Activated CD4-positive, alpha-beta T cell treated with anti-CD3 and anti-CD28 coated beads, Interleukin-2, amount 50 U/mL, for 16 hours (primary cell): ENCODE data around the gene ADAMTS12.

Source experiments
- DNase-seq: peaks from one replicate; pipeline ENCODE4 v3.0.0-alpha.2; 2020

ADAMTS12 gene

DNA sequence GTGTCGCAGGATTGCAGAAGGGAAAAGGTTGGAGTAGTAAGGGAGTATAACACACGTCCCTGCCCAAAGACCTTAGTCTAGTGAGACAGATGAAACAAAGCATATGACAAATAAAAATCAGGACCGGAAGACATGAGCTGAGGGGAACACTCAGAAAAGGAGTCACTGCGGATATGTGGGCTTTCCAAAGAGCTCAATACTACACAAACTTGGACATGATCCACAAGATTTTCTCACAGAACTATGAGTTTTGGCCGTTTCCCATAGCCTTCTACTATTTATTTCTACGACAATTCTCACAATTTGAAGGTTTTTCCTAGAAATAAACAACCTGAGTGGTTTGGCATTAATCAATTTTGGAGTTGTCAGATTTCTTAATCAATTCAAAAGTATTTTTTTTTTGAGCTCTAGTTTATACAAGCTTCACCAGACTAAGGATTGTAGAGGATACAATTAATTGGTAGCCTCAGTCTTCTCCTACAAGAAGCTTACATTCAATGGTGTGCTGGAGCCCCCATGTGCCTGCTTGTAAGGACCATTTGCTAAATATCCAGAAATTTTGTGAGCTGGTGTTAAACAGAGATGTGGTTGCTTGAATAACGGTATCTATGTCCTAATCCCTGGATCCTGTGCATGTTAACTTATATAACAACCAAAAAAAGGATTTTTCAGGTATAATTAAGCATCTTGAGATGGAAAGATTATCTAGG, 91.4 kb downstream of the ADAMTS12 start:
- DNase-seq = no peak

DNA sequence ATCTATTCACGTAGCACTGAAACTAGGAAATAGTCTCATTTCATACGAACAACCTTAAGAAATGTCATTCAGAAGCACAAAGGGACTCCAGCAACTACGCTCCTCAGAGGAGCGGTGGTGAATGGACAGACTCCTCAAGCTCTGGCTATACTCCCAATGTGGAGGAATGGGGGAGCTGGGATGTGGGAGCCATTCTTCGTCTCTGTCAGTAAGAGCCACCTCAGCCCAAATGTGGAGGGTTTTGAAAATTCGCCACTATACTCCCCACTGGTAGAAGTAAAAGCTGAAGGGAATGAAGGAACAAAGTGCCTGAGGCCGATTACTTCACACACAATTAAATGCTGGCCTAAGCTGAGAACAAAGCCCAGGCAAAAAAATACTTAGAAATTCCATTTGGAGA, 96.3 kb downstream of the ADAMTS12 start:
- no peak for DNase-seq

DNA sequence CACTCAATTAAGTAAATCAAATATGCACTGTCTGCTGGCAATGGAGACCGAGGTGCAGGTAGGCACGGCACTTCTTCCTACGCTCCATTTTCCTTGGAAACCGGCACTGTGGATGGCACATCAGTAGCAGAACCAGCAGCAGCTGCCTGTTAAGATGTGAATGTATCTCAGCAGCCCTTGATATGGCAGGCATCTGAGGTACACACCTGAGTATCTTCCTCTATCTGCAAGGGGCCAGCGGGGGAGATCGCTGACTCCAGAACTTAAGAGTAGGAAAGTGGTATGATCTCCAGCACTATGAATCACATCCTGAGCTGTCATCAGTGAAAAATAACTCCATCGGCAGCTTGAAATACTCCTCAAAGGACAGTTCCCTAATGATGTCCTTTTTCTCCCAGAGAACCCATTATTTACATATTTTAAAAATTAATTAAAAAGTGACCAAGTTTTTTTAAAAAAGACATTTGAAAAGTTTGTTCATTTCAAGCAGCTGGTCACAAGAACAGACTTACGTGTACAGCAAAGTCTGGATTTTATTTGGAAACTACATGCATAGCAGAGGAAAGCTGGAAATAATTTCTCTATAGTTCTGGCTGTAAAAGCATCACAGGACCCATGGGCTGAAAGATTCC, 97.1 kb downstream of the ADAMTS12 start:
- no peak for DNase-seq

DNA sequence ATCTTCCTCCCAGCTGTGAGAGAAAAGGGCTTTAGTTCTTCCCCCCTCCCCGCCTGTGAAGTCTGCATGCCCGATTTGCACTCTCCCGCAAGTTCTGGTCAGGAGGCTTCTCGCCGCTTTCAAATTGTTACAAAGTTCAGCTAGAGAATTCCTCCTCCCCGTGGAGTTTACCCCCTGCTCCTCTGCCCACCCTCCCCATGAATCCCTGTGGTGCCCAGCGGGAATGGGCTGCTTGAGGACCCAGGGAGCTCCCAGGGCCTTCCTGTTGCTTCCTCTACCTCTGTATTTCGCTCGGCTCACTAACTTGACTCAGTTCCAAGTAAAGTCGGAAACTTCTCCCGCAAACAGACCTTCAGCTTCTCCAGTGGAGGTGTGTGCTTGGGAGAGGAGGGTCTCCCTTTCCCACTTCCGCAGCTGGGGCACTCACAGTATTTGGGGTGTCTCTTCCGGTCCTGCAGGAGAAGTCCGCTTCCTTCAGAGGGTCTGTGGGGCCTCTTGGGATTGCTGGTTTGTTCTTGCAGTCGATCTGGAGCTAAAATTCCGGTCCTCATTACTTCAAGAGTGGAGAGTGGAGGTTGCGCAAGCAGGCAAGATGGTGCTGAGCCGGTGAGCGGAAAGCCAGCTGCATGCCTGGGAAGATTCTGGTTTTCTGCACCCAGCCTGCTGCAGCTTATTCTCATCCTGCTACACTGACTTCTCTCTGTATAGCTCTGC, 97.8 kb downstream of the ADAMTS12 start:
- DNase-seq = no peak

DNA sequence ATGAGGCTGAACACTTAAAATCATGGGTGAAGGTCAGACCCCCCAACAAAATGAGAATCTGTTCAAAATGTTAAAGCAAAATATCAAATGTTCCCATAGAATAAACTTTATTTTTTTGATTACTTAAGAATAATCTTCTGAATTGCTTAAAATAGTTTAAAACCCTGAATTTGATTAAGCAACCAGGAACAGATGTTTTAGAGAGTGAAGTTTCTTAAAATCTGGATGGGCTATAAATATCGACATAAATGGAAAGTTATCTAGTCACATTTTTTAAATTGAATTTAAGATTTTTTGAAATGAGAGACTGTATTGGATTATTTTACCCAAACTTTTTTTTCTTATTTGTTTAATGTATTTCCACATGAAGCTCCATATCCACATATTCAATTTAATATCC, 98.5 kb downstream of the ADAMTS12 start:
- DNase-seq = no peak

DNA sequence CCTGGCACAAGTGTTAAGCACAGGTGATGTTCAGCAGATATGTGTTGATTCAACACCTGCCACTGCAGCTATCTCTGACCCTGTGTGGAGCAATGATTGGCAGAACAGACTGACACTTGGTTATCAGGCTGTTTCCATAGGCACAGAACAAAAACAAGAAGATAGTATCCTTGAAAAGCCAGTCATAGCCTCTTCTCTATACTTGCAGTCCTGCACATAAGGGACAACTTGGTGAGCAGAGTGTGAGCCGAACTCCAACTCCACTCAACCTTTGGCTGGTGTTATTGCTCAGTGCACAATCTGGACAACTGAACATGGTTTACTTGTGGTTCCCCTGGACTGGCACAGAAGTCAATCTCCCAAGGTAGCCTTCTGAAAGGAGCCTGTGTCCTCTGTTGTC, 99.2 kb downstream of the ADAMTS12 start:
- no peak for DNase-seq

DNA sequence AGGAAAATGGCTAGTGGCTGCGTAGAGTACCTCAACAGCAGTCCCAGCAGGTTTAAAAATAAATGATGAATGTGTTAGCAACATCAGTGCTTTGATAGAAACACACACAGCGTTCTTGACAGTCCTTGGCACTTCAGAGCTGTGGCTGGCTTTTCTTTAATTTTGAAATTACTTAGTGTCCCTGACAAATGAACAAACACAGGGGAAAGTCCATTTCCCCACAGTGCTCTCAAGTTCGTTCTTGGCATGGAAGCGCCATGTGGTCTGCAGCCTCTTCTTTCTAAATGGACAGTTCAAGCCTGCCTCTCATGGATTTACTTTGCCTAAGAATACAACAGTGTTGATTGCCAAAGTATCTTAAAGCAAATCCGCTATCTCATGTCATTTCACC, 102.2 kb downstream of the ADAMTS12 start:
- DNase-seq = no peak

DNA sequence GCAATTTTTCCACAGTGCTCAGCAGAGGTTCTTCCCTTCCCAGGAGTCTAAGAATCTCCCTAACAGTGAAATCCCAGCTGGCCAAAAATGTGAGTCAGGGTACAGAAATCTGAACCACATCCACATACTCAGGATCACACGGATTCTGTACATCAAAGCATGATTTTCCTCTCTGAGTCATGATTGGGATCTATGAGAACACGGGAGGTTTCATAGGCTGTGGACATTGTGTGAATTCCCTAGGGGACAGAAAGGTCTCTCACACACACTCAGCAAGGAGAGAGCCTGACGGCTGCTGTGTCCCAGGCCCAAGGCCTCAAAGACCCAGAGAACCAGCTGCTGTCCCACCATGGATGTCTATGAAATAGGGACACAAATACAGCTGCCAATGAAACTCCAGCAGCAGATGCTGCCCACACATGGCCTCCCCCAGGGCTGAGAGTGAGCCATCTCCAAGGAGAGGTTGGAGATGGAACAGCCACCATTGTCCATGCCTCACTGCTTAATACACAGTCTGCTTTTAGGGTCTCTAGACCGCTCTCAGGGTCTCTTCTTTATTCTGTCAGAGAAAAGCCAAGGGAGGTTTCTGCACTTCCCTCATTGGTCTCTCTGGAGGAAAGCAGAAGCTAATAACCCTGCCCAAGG, 102.7 kb downstream of the ADAMTS12 start:
- DNase-seq = no peak

DNA sequence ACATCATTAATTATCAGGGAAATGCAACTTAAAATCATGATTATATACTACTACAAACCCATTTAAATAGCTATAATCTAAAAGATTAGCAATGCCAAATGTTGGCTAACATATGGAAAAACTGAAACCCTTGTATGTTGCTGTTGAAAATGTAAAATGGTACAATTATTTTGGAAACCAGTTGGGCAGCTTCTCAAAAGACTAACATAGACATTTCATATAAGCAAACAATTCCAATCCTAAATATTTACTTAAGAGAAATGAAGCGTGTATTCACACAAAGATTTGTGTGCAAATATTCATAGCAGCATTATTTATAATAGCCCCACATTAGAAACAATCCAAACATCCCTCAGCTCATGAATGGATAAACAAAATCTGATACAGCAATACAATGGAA, 106.2 kb downstream of the ADAMTS12 start:
- no peak for DNase-seq

DNA sequence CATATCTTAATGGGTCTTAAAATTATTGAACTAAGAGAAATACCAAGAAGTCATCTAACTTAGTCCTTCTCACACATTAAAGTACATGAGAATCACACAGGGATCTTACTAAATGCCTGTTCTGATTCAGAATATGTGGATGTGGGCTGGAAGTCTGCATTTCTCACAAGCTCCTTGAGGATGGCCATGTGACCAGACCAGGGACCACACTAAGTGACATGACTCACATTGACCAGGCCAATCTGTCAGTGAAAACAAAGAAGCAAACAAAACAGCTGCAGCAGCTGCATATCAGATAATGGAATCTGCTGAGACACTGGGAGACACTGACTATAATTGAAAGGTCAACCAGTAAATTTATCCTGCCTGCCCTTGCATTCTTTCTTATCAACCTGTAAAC, 110.5 kb downstream of the ADAMTS12 start:
- no peak for DNase-seq

DNA sequence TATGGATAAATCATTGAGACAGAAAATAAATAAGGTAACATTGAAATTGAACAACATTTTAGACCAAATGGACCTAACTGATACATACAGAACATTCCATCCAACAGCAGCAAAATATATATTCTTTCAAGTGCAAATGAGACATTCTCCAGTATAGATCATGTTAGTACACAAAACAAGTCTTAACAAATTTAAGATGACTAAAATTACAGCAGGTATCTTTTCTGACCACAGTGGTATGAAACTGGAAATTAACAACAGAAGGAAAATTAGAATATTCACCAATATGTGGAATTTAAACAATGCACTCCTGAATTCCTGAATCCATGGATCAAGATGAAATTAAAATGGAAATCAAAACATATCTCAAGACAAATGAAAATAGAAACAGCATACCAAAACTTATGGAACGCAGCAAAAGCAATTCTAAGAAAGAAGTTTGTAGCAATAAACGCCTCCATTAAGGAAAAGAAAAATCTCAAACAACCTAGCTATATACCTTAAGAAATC, 115.6 kb downstream of the ADAMTS12 start:
- no peak for DNase-seq

DNA sequence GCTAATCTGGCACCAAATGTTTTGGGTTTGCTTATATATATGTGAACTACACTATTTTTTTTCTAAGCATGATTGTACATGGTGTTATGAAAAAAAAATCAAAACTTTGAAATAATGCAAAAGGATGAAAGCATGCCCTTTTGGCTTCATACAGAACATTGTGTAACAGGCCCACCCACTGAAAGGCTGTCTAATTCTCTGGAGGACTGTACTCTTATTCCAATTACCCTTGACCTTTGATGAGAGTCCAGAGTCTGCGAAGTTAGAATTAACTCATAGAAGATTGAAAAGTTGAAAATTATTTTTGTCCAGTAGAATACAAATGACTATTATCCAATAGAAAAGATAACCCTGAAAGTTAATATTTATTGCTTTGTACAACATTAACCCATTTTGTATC, 117.4 kb downstream of the ADAMTS12 start:
- no peak for DNase-seq

DNA sequence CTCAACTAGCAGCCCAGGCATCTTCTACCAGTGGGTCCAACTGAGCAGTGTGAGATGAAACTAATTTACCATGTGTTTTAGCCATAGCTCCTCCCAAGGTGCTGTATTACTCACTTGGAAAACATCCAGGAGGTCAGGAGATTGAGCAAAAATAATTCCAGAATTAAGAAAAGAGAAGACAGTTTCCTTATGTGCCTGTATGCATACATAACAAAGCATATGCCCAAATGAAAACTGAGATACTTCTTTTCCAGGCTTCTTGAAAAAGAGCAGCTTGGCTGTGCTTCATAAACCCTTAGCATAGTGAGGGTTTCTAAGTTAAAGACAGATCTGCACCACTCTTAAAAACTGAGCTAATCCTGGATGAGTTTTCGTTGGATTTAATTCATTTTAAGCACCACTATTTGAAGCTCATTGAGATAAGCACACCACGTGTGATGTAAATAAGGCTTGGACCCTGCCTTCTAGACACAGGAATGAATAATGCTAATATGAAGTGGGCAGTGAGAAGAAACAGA, 119.4 kb downstream of the ADAMTS12 start:
- no peak for DNase-seq

DNA sequence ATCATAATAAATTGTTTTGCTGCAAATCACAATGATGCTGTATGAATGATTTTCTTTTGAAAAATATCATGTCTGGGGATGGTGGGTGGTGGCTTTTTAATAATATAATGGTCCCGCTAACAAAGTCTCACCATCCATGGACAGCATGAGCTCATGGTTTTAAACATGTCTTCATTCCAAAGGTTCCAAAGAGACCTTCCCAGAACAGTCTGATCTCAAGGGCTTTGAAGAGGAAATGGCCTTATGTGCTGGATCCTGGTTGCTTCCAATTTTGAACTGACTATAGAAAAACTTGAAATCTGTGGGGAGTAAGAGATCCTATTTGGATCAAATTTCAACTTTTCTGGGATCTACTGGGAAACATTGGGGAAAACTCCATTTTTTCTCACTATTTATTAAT, 121.8 kb downstream of the ADAMTS12 start:
- no peak for DNase-seq

DNA sequence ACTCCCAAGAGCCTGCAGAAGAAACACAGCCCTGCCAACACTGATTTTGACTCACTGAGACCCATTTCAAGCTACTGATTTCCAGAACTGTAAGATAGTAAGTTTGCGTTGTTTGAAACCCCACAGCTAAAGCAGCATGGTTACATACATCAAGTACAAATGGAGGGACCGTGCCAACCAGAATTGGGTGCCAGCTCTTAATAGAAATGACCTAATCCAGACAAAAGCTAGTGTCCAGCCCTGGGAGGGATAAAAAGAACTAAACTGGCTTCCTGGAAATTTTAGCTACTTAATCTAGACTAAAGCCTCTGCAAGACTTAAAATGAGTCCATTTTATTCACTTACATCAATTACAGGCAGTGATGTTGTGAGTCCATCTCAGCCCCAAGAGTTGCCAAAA, 122.6 kb downstream of the ADAMTS12 start:
- no peak for DNase-seq

DNA sequence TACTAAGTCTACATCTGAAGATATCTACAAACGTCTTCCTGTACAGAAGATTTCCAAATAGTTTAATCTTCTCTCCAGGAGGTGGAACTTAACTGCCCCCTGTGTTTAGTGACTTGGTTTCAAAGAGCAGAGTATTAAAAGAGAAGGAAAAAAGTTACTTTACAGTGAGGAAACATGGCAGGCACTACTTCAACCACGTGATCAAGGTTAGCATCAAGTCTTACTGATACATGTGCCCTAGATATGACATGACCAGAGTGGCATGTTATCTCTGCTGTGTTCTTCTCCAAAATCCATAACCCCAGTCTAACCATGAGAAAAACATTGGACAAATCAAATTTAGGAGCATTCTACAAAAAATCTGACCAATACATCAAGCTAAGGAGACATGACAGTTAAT, 125.8 kb downstream of the ADAMTS12 start:
- no peak for DNase-seq

DNA sequence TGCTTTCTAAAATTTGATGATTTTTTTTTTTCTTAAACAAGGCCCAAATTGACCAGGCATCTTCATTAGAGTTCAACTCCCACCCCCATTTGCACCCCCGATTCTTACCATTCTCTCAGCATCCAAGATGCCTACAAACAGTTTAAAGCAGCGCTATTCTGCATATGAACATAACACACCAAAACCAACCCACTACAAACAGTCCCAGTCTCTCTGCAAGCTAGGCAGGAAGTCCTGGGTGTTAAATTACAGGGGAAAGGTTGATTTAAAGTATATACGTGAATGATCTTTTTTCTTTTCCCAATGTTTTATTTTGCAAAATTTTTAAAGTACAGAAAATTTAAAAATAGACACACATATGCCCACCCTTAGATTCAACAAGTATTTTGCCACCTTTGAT, 127.0 kb downstream of the ADAMTS12 start:
- DNase-seq = no peak

DNA sequence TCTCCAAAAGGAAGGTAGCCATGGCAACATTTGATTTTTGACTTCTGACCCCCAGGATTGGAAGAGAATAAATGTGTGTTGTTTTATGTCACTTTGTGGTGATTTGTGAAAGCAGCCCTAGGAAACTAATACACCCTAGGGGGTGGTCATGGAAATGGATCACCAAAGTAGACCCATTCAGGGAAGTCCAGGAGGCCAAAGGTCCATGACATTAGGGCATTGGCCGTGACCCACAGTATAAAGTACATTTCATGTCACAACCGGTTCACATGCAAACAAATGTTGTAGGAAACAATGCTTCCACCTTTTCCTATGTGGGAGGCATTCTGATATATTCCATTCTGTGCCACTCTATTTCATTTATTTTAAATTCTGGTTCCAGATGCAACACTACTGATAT, 128.4 kb downstream of the ADAMTS12 start:
- DNase-seq = no peak

DNA sequence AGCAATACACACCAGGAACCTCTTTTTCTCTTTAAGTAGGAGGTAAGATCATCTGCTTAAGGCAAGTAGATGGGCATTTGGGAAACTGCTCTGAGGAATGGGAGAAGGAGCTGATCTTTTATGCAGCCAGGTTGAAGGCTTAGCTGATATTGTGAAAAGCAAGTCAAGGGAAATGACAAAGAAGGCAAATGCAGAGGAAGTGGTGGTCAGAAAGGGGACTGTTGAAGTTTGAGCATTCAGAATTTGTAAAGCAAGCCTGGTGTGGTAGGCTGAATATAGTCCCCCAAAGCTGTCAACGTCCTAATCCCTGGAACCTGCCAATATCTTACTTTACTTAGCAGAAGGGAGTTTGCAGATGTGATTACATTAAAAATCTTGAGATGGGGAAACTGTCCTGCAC, 128.9 kb downstream of the ADAMTS12 start:
- no peak for DNase-seq

DNA sequence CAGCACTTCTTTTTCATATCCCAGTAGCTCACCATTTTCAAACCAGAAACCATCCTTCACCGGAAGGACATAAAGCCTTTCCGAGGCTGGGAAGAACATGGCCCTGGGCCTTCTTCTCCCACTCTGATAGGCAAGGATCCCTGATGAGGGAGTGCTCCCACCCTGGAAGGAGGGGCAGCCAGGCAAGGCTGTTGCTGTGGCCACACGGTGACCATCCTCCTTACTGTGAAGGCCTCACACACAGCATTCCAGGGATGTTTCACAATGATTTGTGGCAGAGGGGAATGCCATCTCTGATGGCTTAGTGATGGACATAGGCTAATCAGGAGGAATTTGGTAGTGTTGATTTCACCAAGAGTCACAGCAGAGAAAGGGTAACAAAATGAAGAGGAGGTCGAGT, 130.7 kb downstream of the ADAMTS12 start:
- no peak for DNase-seq

DNA sequence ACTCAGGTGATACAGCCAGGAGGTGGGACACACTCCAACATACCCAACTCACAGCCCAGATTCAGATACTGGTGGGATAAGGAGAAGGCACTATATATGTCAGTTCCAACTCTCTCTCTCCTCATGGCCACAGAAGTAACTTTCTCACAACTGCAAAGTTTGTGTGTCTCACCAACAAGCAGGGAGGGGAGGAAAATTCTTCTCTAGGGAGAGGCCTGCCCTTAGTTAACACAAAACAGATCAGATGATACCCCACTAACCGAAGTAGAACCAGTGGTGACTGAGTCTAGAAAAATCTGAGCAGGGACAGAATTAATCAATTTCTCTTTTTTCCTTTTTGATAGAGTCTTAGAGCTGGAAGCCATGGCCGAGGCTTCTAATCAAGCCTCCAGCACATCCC, 133.1 kb downstream of the ADAMTS12 start:
- DNase-seq = no peak

DNA sequence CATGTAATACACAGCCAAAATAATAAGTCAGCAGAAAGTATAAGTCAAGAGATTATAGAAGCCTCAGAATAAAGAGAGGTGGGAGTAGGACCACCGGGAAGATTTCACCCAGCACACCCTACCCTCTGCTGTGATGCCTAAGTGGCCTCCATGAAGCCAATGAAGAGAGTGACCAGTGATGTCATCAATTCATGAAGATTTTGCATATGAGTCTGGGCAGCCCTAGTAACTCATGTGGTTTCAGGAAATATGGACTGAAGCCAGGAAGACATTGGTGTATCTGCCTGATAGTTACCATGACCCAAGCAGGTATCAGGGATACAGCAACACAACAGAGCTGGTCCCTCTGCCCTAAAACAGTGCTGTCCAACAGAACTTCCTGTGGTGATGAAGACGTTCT, 135.3 kb downstream of the ADAMTS12 start:
- DNase-seq = no peak

DNA sequence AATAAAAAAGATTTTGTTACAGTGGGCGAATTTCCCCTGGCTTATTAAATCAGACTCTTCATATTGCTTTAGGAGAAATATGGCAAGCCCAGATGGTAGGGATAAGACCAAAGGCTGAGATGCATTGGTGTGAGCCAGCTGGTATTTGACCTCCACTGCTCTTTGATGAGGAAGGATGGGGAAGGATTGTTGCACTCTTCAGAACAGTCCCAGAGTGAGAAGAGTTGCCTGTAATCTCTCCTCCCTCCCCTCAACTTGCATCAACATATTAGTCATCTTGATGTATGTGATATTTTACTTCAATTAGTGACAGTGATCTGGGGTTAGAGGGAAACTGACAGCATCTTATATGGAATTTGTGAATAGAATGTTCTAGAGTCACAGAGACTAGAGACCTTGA, 136.6 kb downstream of the ADAMTS12 start:
- no peak for DNase-seq

DNA sequence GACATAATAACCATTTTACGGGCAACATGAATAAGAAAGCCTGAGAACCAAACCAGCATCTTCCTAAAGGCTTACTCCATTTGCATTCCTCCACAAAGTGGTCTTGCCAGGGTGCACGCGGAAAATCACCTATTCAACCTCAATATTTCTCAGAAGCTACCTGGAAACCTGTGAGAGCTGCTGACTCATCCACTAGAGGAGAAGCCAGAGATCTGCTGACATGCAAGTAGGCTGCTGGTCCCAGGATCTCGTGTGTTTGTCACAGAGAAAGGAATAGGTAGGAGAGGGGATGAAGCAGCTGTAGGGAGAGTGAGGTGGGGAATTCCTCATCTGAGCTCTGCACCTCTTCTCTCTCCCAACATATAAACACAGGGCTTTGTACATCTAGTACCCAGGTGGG, 138.1 kb downstream of the ADAMTS12 start:
- DNase-seq = no peak
